Astrocyte of the spinal cord (primary cell): Measurements from ENCODE around the gene NOP9.

Source experiments
- DNase-seq: peaks from one replicate; pipeline ENCODE4 v3.0.0; 2011; ENCODE audit warnings: low read depth, low spot score
- H3K4me3 ChIP-seq: 2 replicates; pipeline ENCODE4 v1.5.1; 2011; ENCODE audit warnings: low read depth, mild to moderate bottlenecking, low read length, moderate library complexity
- CTCF ChIP-seq: IDR thresholded peaks from 2 replicates; pipeline ENCODE4 v1.5.1; 2012; ENCODE audit warnings: low read depth, mild to moderate bottlenecking, low read length, inconsistent platforms
- in situ Hi-C: cut with HindIII; loops from 2 replicates; pipeline ENCODE4 v1.10.0; 2017; ENCODE audit warnings: low sequenced_read_pairs

NOP9 gene

GRCh38 chr14:24338843-24339242, 39.2 kb downstream of the NOP9 start:
- no peak for TF ChIP-seq CTCF
- no peak for DNase-seq
- no peak overlapping the region for H3K4me3 ChIP-seq
- in situ Hi-C loops, result loop anchor here (10.0 kb wide), 1 partner anchor 96 kb away; no protein-coding TSS in a partner anchor

- TF ChIP-seq CTCF, result no peak
- no peak within 1 kb of the TSS for H3K4me3 ChIP-seq
- DNase-seq, result no peak
- in situ Hi-C loops, result loop anchor here (10.0 kb wide), 1 partner anchor 95 kb away; no protein-coding TSS in a partner anchor
Observed at GRCh38 chr14:24339284-24340151, 39.9 kb downstream of the NOP9 start, which contains the start of gene RIPK3. Gene RIPK3, minus strand, starts transcription at chr14:24339991. Its CDS starts 165 bp downstream, at chr14:24339826.

- TF ChIP-seq CTCF, result no peak
- in situ Hi-C loops, result no loop called here
- no peak overlapping the region for H3K4me3 ChIP-seq
- DNase-seq, result no peak
Observed at GRCh38 chr14:24340606-24341005, 41.0 kb downstream of the NOP9 start.

GRCh38 chr14:24342889-24343288, 43.2 kb downstream of the NOP9 start:
- no peak for DNase-seq
- no peak overlapping the region for H3K4me3 ChIP-seq
- TF ChIP-seq CTCF, result no peak
- in situ Hi-C loops, result no loop called here

GRCh38 chr14:24343795-24344660, 44.4 kb downstream of the NOP9 start:
- no peak overlapping the region for H3K4me3 ChIP-seq
- TF ChIP-seq CTCF, result no peak
- DNase-seq, result no peak
- in situ Hi-C loops, result no loop called here

GRCh38 chr14:24347134-24347533, 47.5 kb downstream of the NOP9 start:
- no peak for TF ChIP-seq CTCF
- in situ Hi-C loops, result no loop called here
- DNase-seq, result no peak
- no peak overlapping the region for H3K4me3 ChIP-seq
